Heart right ventricle (tissue), 16 donors: ENCODE results near the gene OSBPL9. TPM values are rescaled to one million over a fixed set of nuclear protein-coding genes. Genes with fewer than 3 reads are reported as not detected.
"Not testable (repeated sequence)": the region's sequence is repeated elsewhere in the genome, so short reads cannot be mapped to it uniquely, and the experiment has no call there.

ENCODE experiments used
- ATAC-seq, 8 donors: fragments of 200-7000 bp; cut with Tn5 transposase; one replicate each; pipeline ENCODE4 v1.9.1; 2020; ENCODE audit warnings: mild to moderate bottlenecking in 8 of 8, moderate library complexity in 8 of 8, moderate number of reproducible peaks in 1 of 8
- DNase-seq, 2 donors: peaks; one replicate each; pipeline ENCODE4 v3.0.0-alpha.2; 2020
- H3K27ac ChIP-seq, 10 donors: fragments of 200-600 bp; sonication (generic) in 2 of 10; one replicate each; pipeline versions ENCODE4 v1.5.0 to v1.8.0; 2020 to 2022; ENCODE audit warnings: mild to moderate bottlenecking in 3 of 10
- H3K27me3 ChIP-seq, 7 donors: fragments of 200-600 bp; one replicate each; pipeline ENCODE4 v1.8.0; 2021 to 2022; ENCODE audit warnings: mild to moderate bottlenecking in 2 of 7
- H3K36me3 ChIP-seq, 9 donors: fragments of 200-600 bp; sonication (generic) in 1 of 9; one replicate each; pipeline versions ENCODE4 v1.5.0 to v1.8.0; 2020 to 2022; ENCODE audit warnings: mild to moderate bottlenecking in 2 of 9
- H3K4me1 ChIP-seq, 9 donors: fragments of 200-600 bp; sonication (generic) in 1 of 9; one replicate each; pipeline versions ENCODE4 v1.5.0 to v1.8.0; 2020 to 2022; ENCODE audit warnings: mild to moderate bottlenecking in 4 of 9
- H3K4me3 ChIP-seq, 10 donors: fragments of 200-600 bp; sonication (generic) in 2 of 10; one replicate each; pipeline versions ENCODE4 v1.5.0 to v1.8.0; 2020 to 2022; ENCODE audit warnings: mild to moderate bottlenecking in 7 of 10, moderate library complexity in 2 of 10
- H3K9me3 ChIP-seq, 11 donors: fragments of 200-600 bp in 10 of 11; sonication (generic) in 2 of 11; one replicate each; pipeline versions ENCODE4 v1.5.0 to v1.8.0; 2013 to 2022; ENCODE audit warnings: mild to moderate bottlenecking in 2 of 11, control low read depth in 1 of 11, moderate library complexity in 1 of 11
- CTCF ChIP-seq, 9 donors: fragments of 200-600 bp; sonication (generic) in 2 of 9; IDR thresholded peaks; one replicate each; pipeline versions ENCODE4 v1.5.0 to v1.8.0; 2021 to 2022; ENCODE audit warnings: antibody characterized with exemption in 9 of 9, mild to moderate bottlenecking in 5 of 9, moderate library complexity in 1 of 9
- WGBS, 2 donors: extraction: QIAGEN DNeasy Blood & Tissue Kit; methylation state at CpG; one replicate each; pipeline ENCODE4 v1.1.7; 2013; ENCODE audit warnings: inconsistent platforms in 1 of 2; 5-methylcytosine and 5-hydroxymethylcytosine counted together
- intact Hi-C, 10 donors: fragments of 100-400 bp; cut with DNase I; formaldehyde crosslinking; loops; one replicate each; pipeline versions ENCODE4 v1.11.1 to v1.14.2; 2022
- polyA plus RNA-seq, 2 donors: library from polyadenylated mRNA; stranded (reverse); fragments of 200-250 nt; gene quantifications; one replicate each; pipeline ENCODE4 v1.2.3, GENCODE V29; 2013
- total RNA-seq, 10 donors: library from RNA; stranded (reverse); fragmentation: NEBNext Ultra II Directional in 3 of 10; extraction: Animal tissue kit (Norgen Biotek cat#: 25700) in 3 of 10; gene quantifications; one replicate each; pipeline versions ENCODE4 v1.2.1 to v1.2.4, GENCODE V29; 2021 to 2023
- donor health status: Arrhythmogenic right ventricular cardiomyopathy.
- donor health status: ischemic (EF 13 %, LVEDD 7.1; RV severe dilation, severe dysfunction).
- donor health status: healthy with polysubstance abuse.
- donor health status: DM: no; HTN: yes; CAD: no.
- donor health status: DM: no; HTN: no; CAD: no.
- donor health status: ischemic (EF 25% LVEDD 6.9; RV normal size, moderate dysfunction).
- donor health status: ischemic (EF 25% LVEDD 5.7; RV mildly dilated, moderate dysfunction).
- donor health status: healthy.
- donor health status: DM: yes; HTN: yes; CAD: no.
- donor health status: Ischemic cardiomyopathy.
- donor health status: ischemic (EF 35%, LVEDD 5.7; RV mildly dilated, moderate dysfunction).
- donor health status: nonischemic (EF 11% LVEDD 7.7; RV severe dilation, severe dysfunction).
- donor health status: DM: yes; HTN: yes; CAD: no.
- donor health status: PGD.
- donor health status: ischemic (EF 29% LVEDD 5.4; RV normal size, mild dysfunction).
- donor health status: nonischemic (EF 23%, LVEDD 6.1; RV moderate dilation, normal function).

Gene OSBPL9
- total and polyA plus RNA-seq, 12 donors, result 32.5 to 82.9 (median 55.6) TPM

- ATAC-seq, result no peak
Measured at GRCh38 chr1:51814513-51814912, 197.6 kb downstream of the OSBPL9 start.

GRCh38 chr1:51818487-51818886, 201.6 kb downstream of the OSBPL9 start:
- Histone ChIP-seq H3K27me3 (no peaks in the 10 kb centered on the region), H3K9me3 (no peaks in the 10 kb centered on the region), H3K27ac (no peak overlapping the region), H3K36me3 (peaks cover 0 to 100% (median 42%) of the 10 kb centered on the region in 9 donors), H3K4me3 (no peak overlapping the region), H3K4me1 (no peaks in the 10 kb centered on the region)
- intact Hi-C loops, result loop anchor here in 1 of 10 donors (5.0 kb wide), 1 partner anchor 421 kb away; no protein-coding TSS in a partner anchor
- DNase-seq, result no peak
- no peak for ATAC-seq
- no peak for TF ChIP-seq CTCF (IDR thresholded peaks at IDR 0.05)
- WGBS, 2 donors, result 96 to 100% methylated on average over 3 of the region's 3 CpGs

More at GRCh38 chr1:51814513-51814912, 197.6 kb downstream of the OSBPL9 start:
- no peak for TF ChIP-seq CTCF (IDR thresholded peaks at IDR 0.05)
- no peak for DNase-seq
- WGBS, 2 donors, result 92 to 100% methylated on average over 1 of the region's 1 CpG
- Histone ChIP-seq H3K9me3 (no peaks in the 10 kb centered on the region), H3K4me1 (no peaks in the 10 kb centered on the region), H3K36me3 (peaks cover 0 to 100% (median 18%) of the 10 kb centered on the region in 9 donors), H3K4me3 (no peak overlapping the region), H3K27me3 (no peaks in the 10 kb centered on the region), H3K27ac (no peak overlapping the region)
- intact Hi-C loops, result no loop called here

GRCh38 chr1:51819021-51819420, 202.1 kb downstream of the OSBPL9 start:
- ATAC-seq, H3K9me3 ChIP-seq, H3K4me1 ChIP-seq, H3K27ac ChIP-seq, H3K4me3 ChIP-seq, DNase-seq, H3K27me3 ChIP-seq: not testable (repeated sequence)
- WGBS, 2 donors, result 94 to 96% methylated on average over 9 of the region's 9 CpGs
- H3K36me3 ChIP-seq, result peaks cover 0 to 100% (median 43%) of the 10 kb centered on the region in 9 donors
- intact Hi-C loops, result loop anchor here in 1 of 10 donors (5.0 kb wide), 1 partner anchor 422 kb away; no protein-coding TSS in a partner anchor

GRCh38 chr1:51819810-51820209, 202.9 kb downstream of the OSBPL9 start:
- 90 to 97% methylated on average over 1 of the region's 1 CpG for WGBS, 2 donors
- no peak for TF ChIP-seq CTCF (IDR thresholded peaks at IDR 0.05)
- no peak for ATAC-seq
- no peaks in the 10 kb centered on the region for H3K27me3 ChIP-seq
- H3K9me3 ChIP-seq, result no peaks in the 10 kb centered on the region
- H3K4me1 ChIP-seq, result no peaks in the 10 kb centered on the region
- no peak overlapping the region for H3K4me3 ChIP-seq
- intact Hi-C loops, result loop anchor here in 1 of 10 donors (5.0 kb wide), 1 partner anchor 423 kb away; no protein-coding TSS in a partner anchor
- H3K27ac ChIP-seq, result no peak overlapping the region
- DNase-seq, result no peak
- peaks cover 0 to 100% (median 38%) of the 10 kb centered on the region in 9 donors for H3K36me3 ChIP-seq

GRCh38 chr1:51829058-51829457, 212.2 kb downstream of the OSBPL9 start:
- no peak overlapping the region for H3K4me3 ChIP-seq
- TF ChIP-seq CTCF (IDR thresholded peaks at IDR 0.05), result no peak
- no peak for DNase-seq
- no peaks in the 10 kb centered on the region for H3K4me1 ChIP-seq
- intact Hi-C loops, result no loop called here
- peaks cover 0 to 98% (median 27%) of the 10 kb centered on the region in 9 donors for H3K36me3 ChIP-seq
- no peak for ATAC-seq
- 99% methylated on average over 2 of the region's 2 CpGs for WGBS, 2 donors
- H3K9me3 ChIP-seq, result no peaks in the 10 kb centered on the region
- H3K27ac ChIP-seq, result no peak overlapping the region
- no peaks in the 10 kb centered on the region for H3K27me3 ChIP-seq
